BE2C (cell line): ENCODE measurements around the gene KRTAP4-12.
"Not testable (repeated sequence)": the region's sequence is repeated elsewhere in the genome, so short reads cannot be mapped to it uniquely, and the experiment has no call there.

Experiments
- DNase-seq: peaks from one replicate; pipeline ENCODE4 v3.0.0-alpha.2; 2020
- H3K27me3 ChIP-seq: fragments of 250-450 bp; sonication (Bioruptor Pico); 2 replicates; pipeline ENCODE4 v1.5.1; 2020; ENCODE audit warnings: mild to moderate bottlenecking
- H3K36me3 ChIP-seq: fragments of 250-450 bp; sonication (Bioruptor Pico); 2 replicates; pipeline ENCODE4 v1.5.1; 2020; ENCODE audit warnings: mild to moderate bottlenecking
- H3K4me1 ChIP-seq: fragments of 250-450 bp; sonication (Bioruptor Pico); 2 replicates; pipeline ENCODE4 v1.5.1; 2020
- H3K4me3 ChIP-seq: 2 replicates; pipeline ENCODE4 v1.5.1; 2011; ENCODE audit warnings: low read depth, low read length
- H3K9me3 ChIP-seq: fragments of 250-450 bp; sonication (Bioruptor Pico); 2 replicates; pipeline ENCODE4 v1.5.1; 2020
- TF ChIP-seq, protein P1 (sequence below): IDR thresholded peaks from 2 replicates; pipeline ENCODE4 v1.5.1; 2012; ENCODE audit warnings: mild to moderate bottlenecking, low read depth, low read length

KRTAP4-12 gene

GRCh38 chr17:41145261-41145660, 21.3 kb upstream of the KRTAP4-12 start:
- no peaks in the 10 kb centered on the region for H3K36me3 ChIP-seq
- H3K4me1 ChIP-seq = no peaks in the 10 kb centered on the region
- H3K27me3 ChIP-seq = peaks cover 4% of the 10 kb centered on the region; the same call in 1 of the 2 replicates
- no peak for DNase-seq
- TF ChIP-seq, protein P1, sequence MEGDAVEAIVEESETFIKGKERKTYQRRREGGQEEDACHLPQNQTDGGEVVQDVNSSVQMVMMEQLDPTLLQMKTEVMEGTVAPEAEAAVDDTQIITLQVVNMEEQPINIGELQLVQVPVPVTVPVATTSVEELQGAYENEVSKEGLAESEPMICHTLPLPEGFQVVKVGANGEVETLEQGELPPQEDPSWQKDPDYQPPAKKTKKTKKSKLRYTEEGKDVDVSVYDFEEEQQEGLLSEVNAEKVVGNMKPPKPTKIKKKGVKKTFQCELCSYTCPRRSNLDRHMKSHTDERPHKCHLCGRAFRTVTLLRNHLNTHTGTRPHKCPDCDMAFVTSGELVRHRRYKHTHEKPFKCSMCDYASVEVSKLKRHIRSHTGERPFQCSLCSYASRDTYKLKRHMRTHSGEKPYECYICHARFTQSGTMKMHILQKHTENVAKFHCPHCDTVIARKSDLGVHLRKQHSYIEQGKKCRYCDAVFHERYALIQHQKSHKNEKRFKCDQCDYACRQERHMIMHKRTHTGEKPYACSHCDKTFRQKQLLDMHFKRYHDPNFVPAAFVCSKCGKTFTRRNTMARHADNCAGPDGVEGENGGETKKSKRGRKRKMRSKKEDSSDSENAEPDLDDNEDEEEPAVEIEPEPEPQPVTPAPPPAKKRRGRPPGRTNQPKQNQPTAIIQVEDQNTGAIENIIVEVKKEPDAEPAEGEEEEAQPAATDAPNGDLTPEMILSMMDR = no peak
- H3K4me3 ChIP-seq = no peak overlapping the region
- no peaks in the 10 kb centered on the region for H3K9me3 ChIP-seq

- peaks cover 2% of the 10 kb centered on the region; the same call in 1 of the 2 replicates for H3K27me3 ChIP-seq
- H3K36me3 ChIP-seq = no peaks in the 10 kb centered on the region
- TF ChIP-seq, protein P1 = no peak
- no peak overlapping the region for H3K4me3 ChIP-seq
- no peaks in the 10 kb centered on the region for H3K9me3 ChIP-seq
- no peak for DNase-seq
- H3K4me1 ChIP-seq = no peaks in the 10 kb centered on the region
These were observed 20.9 kb upstream of the KRTAP4-12 start for GRCh38 chr17:41144846-41145245.

DNA sequence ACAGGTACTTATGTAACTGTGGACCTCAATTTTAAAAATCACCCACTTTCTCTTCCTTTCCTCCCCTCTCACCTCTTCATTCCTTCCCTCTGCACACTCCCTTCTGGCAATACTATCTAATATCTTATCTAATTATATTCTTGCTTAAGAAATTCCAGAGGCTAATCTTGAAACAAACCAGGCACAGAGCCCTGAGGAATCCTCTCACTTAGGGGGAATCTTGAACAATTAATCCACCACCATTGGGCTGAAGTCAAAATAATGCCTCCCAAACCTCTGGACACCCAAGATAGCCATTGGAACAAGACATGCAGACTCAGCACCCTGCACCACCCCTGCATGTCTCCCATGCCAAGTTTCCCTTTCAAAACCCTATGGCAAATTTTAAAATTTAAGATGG, 17.4 kb upstream of the KRTAP4-12 start:
- Histone ChIP-seq H3K4me3 (no peak overlapping the region), H3K9me3 (no peaks in the 10 kb centered on the region), H3K36me3 (no peaks in the 10 kb centered on the region), H3K27me3 (peaks cover 3% of the 10 kb centered on the region; the same call in 1 of the 2 replicates), H3K4me1 (no peaks in the 10 kb centered on the region)
- no peak for DNase-seq
- TF ChIP-seq, protein P1 = no peak

- DNase-seq = no peak
- TF ChIP-seq, protein P1 = no peak
These were observed 16.6 kb upstream of the KRTAP4-12 start, which contains the start of gene KRTAP4-6 for GRCh38 chr17:41140360-41141131. TSS of gene KRTAP4-6 (minus strand) at chr17:41140544. CDS start at chr17:41140487, 57 bp downstream.

GRCh38 chr17:41139865-41140264, 15.9 kb upstream of the KRTAP4-12 start:
- H3K9me3 ChIP-seq, H3K27me3 ChIP-seq, H3K4me3 ChIP-seq, DNase-seq, H3K36me3 ChIP-seq, H3K4me1 ChIP-seq: not testable (repeated sequence)

More at GRCh38 chr17:41140360-41141131, 16.6 kb upstream of the KRTAP4-12 start, which contains the start of gene KRTAP4-6:
- Histone ChIP-seq H3K36me3 (no peaks in the 10 kb centered on the region), H3K9me3 (no peaks in the 10 kb centered on the region), H3K27me3 (peaks cover 3% of the 10 kb centered on the region; the same call in 1 of the 2 replicates), H3K4me1 (no peaks in the 10 kb centered on the region), H3K4me3 (no peak within 1 kb of the TSS)

GRCh38 chr17:41133880-41134735, 10.1 kb upstream of the KRTAP4-12 start:
- H3K4me3 ChIP-seq = no peak overlapping the region
- H3K36me3 ChIP-seq = no peaks in the 10 kb centered on the region
- peaks cover 24% of the 10 kb centered on the region for H3K27me3 ChIP-seq
- DNase-seq = no peak
- TF ChIP-seq, protein P1 = no peak
- no peaks in the 10 kb centered on the region for H3K9me3 ChIP-seq
- no peaks in the 10 kb centered on the region for H3K4me1 ChIP-seq
